ENCODE results near the gene ANXA6.

DNA sequence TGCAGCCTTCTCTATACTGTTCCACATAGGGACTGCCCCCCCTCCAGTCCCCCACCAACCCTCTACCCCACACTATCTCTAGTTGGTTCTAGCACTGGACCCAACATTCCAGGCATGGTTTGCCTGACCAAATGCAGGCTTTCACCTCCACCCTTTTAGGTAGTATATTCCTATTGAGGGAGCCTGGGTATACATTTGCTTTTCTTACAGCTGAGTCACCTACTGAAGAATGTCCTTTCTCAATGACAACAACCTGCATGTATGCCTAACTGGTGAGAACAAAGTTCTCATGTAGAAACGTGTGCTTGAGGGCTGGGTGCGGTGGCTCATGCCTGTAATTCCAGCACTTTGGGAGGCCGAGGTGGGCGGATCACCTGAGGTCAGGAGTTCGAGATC is 85.0 kb downstream of the ANXA6 start:
- no peak for TF ChIP-seq POLR2A (IDR thresholded peaks at IDR 0.05)
- TF ChIP-seq, protein P1, sequence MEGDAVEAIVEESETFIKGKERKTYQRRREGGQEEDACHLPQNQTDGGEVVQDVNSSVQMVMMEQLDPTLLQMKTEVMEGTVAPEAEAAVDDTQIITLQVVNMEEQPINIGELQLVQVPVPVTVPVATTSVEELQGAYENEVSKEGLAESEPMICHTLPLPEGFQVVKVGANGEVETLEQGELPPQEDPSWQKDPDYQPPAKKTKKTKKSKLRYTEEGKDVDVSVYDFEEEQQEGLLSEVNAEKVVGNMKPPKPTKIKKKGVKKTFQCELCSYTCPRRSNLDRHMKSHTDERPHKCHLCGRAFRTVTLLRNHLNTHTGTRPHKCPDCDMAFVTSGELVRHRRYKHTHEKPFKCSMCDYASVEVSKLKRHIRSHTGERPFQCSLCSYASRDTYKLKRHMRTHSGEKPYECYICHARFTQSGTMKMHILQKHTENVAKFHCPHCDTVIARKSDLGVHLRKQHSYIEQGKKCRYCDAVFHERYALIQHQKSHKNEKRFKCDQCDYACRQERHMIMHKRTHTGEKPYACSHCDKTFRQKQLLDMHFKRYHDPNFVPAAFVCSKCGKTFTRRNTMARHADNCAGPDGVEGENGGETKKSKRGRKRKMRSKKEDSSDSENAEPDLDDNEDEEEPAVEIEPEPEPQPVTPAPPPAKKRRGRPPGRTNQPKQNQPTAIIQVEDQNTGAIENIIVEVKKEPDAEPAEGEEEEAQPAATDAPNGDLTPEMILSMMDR (IDR thresholded peaks at IDR 0.05): no peak

Data from stomach (tissue), 4 donors.